ENCODE results near the gene SYNM.

Gene SYNM

DNA sequence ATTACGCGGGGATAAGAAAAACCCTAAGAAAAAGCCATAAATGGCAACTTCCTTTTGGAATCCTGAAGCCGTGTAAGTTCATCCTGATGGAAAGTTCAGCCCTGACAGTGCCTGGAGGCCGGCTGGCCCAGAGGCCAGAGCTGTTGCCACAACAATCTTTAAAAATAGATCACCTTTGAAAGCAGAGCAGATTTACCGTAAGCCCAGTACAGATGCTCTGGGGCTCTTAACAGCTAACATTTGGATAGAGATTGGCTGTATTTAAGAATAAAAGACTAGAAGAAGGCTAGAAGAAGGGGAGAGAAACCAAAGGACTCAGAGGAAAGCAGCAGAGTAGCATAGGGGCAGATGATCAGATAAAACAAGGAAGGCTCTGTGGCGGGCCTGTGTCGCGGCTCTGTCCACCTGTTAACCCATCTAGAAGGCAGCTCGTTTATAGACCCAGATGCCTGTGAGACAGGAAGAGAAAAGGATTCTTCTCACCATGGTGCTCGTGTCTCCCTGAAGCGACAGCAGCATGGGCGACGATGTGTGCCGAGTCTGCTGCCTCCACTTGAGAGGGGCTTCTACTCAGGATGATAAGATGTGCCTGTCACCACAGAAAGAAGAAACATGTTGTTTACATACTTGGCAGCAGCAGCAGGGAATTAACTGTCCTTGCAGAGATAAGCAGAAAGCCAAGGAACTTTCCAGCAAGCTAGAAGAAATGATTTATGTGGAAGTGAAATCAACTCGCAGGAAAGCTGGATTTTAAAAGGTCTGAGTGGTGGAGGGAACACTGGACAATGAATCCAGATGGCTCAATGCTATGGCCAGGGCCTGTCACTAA, 69.9 kb downstream of the SYNM start:
- H3K36me3 ChIP-seq (replicated peaks; ENCODE audit: low read depth, low read length) = no peaks in the 10 kb centered on the region
- no peaks in the 10 kb centered on the region for H3K79me2 ChIP-seq (ENCODE audit: low read length)
- H3K4me3 ChIP-seq (ENCODE audit: low read length) = no peak overlapping the region
- H2AFZ ChIP-seq (ENCODE audit: low read depth, low read length) = no peak overlapping the region
- H3K27me3 ChIP-seq (ENCODE audit: low read depth, low read length) = no peaks in the 10 kb centered on the region
- TF ChIP-seq EZH2phosphoT487 (IDR thresholded peaks at IDR 0.05; ENCODE audit: low read depth) (no peak), CTCF (IDR thresholded peaks at IDR 0.05; ENCODE audit: low read depth, low read length) (no peak)
- H3K27ac ChIP-seq (ENCODE audit: low read length) = no peak overlapping the region
- H3K9me3 ChIP-seq (ENCODE audit: insufficient read depth, low read length) = no peaks in the 10 kb centered on the region
- H3K4me1 ChIP-seq (ENCODE audit: low read length) = peaks cover 6% of the 10 kb centered on the region; the same call in 1 of the 2 replicates
- H3K9ac ChIP-seq (ENCODE audit: low read length) = no peak overlapping the region
- H3K4me2 ChIP-seq (ENCODE audit: low read length) = no peak overlapping the region
- no peaks in the 10 kb centered on the region for H4K20me1 ChIP-seq (ENCODE audit: insufficient read depth, low read length)

- no peak overlapping the region for H3K4me3 ChIP-seq (ENCODE audit: low read length)
- H4K20me1 ChIP-seq (ENCODE audit: insufficient read depth, low read length) = no peaks in the 10 kb centered on the region
- H3K27ac ChIP-seq (ENCODE audit: low read length) = no peak overlapping the region
- H3K4me2 ChIP-seq (ENCODE audit: low read length) = no peak overlapping the region
- H3K4me1 ChIP-seq (ENCODE audit: low read length) = peaks cover 6% of the 10 kb centered on the region; the same call in 1 of the 2 replicates
- H3K36me3 ChIP-seq (replicated peaks; ENCODE audit: low read depth, low read length) = no peaks in the 10 kb centered on the region
- H2AFZ ChIP-seq (ENCODE audit: low read depth, low read length) = no peak overlapping the region
- no peaks in the 10 kb centered on the region for H3K79me2 ChIP-seq (ENCODE audit: low read length)
- H3K9me3 ChIP-seq (ENCODE audit: insufficient read depth, low read length) = no peaks in the 10 kb centered on the region
- H3K9ac ChIP-seq (ENCODE audit: low read length) = no peak overlapping the region
- 0 out of 2 replicates have a peak, but pooled peaks cover 3% of the 10 kb centered on the region for H3K27me3 ChIP-seq (ENCODE audit: low read depth, low read length)
- TF ChIP-seq EZH2phosphoT487 (IDR thresholded peaks at IDR 0.05; ENCODE audit: low read depth) (no peak), CTCF (IDR thresholded peaks at IDR 0.05; ENCODE audit: low read depth, low read length) (no peak)
Measured at GRCh38 chr15:99176757-99177156, 71.9 kb downstream of the SYNM start.

- peaks cover 6% of the 10 kb centered on the region; the same call in 1 of the 2 replicates for H3K4me1 ChIP-seq (ENCODE audit: low read length)
- no peak overlapping the region for H3K27ac ChIP-seq (ENCODE audit: low read length)
- H2AFZ ChIP-seq (ENCODE audit: low read depth, low read length) = no peak overlapping the region
- H3K79me2 ChIP-seq (ENCODE audit: low read length) = no peaks in the 10 kb centered on the region
- H3K9me3 ChIP-seq (ENCODE audit: insufficient read depth, low read length) = no peaks in the 10 kb centered on the region
- no peaks in the 10 kb centered on the region for H3K36me3 ChIP-seq (replicated peaks; ENCODE audit: low read depth, low read length)
- H3K4me2 ChIP-seq (ENCODE audit: low read length) = no peak overlapping the region
- H3K4me3 ChIP-seq (ENCODE audit: low read length) = no peak overlapping the region
- 0 out of 2 replicates have a peak, but pooled peaks cover 3% of the 10 kb centered on the region for H3K27me3 ChIP-seq (ENCODE audit: low read depth, low read length)
- H3K9ac ChIP-seq (ENCODE audit: low read length) = no peak overlapping the region
- TF ChIP-seq CTCF (IDR thresholded peaks at IDR 0.05; ENCODE audit: low read depth, low read length) = no peak
- no peak for TF ChIP-seq EZH2phosphoT487 (IDR thresholded peaks at IDR 0.05; ENCODE audit: low read depth)
- H4K20me1 ChIP-seq (ENCODE audit: insufficient read depth, low read length) = no peaks in the 10 kb centered on the region
Measured at GRCh38 chr15:99177679-99178078, 72.8 kb downstream of the SYNM start.

DNA sequence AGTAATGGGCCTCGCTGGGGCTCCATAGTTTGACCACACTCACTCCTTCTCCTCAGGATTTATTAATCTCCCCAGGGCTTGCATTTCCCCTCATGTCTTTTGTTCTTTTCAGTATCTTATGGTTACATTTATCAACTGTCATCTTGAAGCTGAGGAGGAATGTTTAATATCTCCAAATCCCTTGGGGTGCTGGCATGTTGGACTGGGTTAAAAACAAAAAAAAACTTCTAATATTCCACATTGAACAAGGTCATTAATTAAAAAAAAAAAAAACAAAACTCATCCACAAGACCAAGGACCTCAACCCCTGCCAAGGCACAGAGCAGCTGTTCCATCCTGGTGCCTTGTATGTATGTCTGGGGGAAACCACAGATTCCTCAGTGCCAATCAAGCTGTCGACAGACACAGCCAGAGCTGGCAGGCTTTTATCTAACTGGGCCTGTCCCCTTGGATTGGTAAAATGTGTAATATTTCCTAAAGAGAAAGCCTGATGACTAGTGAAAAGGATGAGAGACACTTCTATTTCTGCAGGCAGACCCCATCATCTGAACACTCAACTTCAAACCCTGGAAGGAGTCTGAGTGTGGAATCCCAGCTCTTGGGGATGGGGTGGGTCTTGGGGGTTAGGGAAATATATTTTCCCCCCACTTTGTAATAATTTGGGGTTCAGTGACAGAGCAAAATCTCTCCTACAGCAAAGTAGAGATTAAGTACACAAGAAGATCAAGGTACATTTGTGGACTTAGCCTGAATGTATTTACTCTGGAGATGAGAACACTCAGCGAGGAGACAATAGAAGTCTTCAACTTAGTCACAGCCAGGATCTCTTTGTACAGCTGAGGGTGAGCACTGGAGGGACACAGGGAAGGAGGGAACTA, 75.4 kb downstream of the SYNM start:
- H3K4me2 ChIP-seq (ENCODE audit: low read length) = no peak overlapping the region
- no peak overlapping the region for H3K27ac ChIP-seq (ENCODE audit: low read length)
- H3K4me1 ChIP-seq (ENCODE audit: low read length) = peaks cover 6% of the 10 kb centered on the region; the same call in 1 of the 2 replicates
- no peak for TF ChIP-seq CTCF (IDR thresholded peaks at IDR 0.05; ENCODE audit: low read depth, low read length)
- TF ChIP-seq EZH2phosphoT487 (IDR thresholded peaks at IDR 0.05; ENCODE audit: low read depth) = no peak
- no peak overlapping the region for H2AFZ ChIP-seq (ENCODE audit: low read depth, low read length)
- H3K9me3 ChIP-seq (ENCODE audit: insufficient read depth, low read length) = no peaks in the 10 kb centered on the region
- H3K36me3 ChIP-seq (replicated peaks; ENCODE audit: low read depth, low read length) = no peaks in the 10 kb centered on the region
- H3K27me3 ChIP-seq (ENCODE audit: low read depth, low read length) = 0 out of 2 replicates have a peak, but pooled peaks cover 3% of the 10 kb centered on the region
- H3K9ac ChIP-seq (ENCODE audit: low read length) = no peak overlapping the region
- no peaks in the 10 kb centered on the region for H3K79me2 ChIP-seq (ENCODE audit: low read length)
- no peaks in the 10 kb centered on the region for H4K20me1 ChIP-seq (ENCODE audit: insufficient read depth, low read length)
- H3K4me3 ChIP-seq (ENCODE audit: low read length) = no peak overlapping the region
